Measurements from ENCODE around the gene SULT1A2.

GRCh38 chr16:28575446-28576109 lies 21.3 kb downstream of the SULT1A2 start:
- TF ChIP-seq TAF1 (CRISPR knock-in tag; IDR thresholded peaks at IDR 0.05): no peak
- TF ChIP-seq ZNF501 (CRISPR knock-in tag; IDR thresholded peaks at IDR 0.05): no peak
- TF ChIP-seq TFE3 (CRISPR knock-in tag; IDR thresholded peaks at IDR 0.05): no peak
- TF ChIP-seq CTCF (CRISPR knock-in tag; IDR thresholded peaks at IDR 0.05): no peak
- TF ChIP-seq NBN (conservative IDR thresholded peaks at IDR 0.05): no peak
- no peak for TF ChIP-seq ZNF530 (CRISPR knock-in tag; IDR thresholded peaks at IDR 0.05; ENCODE audit: low read depth)
- no peak for TF ChIP-seq CREM (IDR thresholded peaks at IDR 0.05)
- no peak for TF ChIP-seq CREM (CRISPR knock-in tag; IDR thresholded peaks at IDR 0.05)
- TF ChIP-seq POLR2A (IDR thresholded peaks at IDR 0.05; ENCODE audit: insufficient read depth in 1 of 2, low read depth in 2 of 2, low read length in 2 of 2): no peak
- no peak for TF ChIP-seq ZNF710 (CRISPR knock-in tag; IDR thresholded peaks at IDR 0.05; ENCODE audit: borderline replicate concordance)
- no peak for TF ChIP-seq GABPA (IDR thresholded peaks at IDR 0.05; ENCODE audit: low read depth, low read length)
- no peak for TF ChIP-seq GABPA (CRISPR knock-in tag; IDR thresholded peaks at IDR 0.05; ENCODE audit: low read depth)
- no peak for TF ChIP-seq MYC (CRISPR knock-in tag; IDR thresholded peaks at IDR 0.05; ENCODE audit: borderline replicate concordance)
- no peak for TF ChIP-seq ZNF768 (CRISPR knock-in tag; IDR thresholded peaks at IDR 0.05)
- TF ChIP-seq MAFK (conservative IDR thresholded peaks at IDR 0.05 in 1 of 2, IDR thresholded peaks at IDR 0.05 in 1 of 2; ENCODE audit: low read length in 2 of 2): no peak
- TF ChIP-seq ZZZ3 (CRISPR knock-in tag; IDR thresholded peaks at IDR 0.05; ENCODE audit: borderline replicate concordance): no peak
